ENCODE data around the gene PPP1R1C.

GRCh38 chr2:182148344-182148743 is 162.7 kb downstream of the PPP1R1C start:
- TF ChIP-seq EP300 (IDR thresholded peaks at IDR 0.05) (no peak), CTCF (IDR thresholded peaks at IDR 0.05) (no peak), POLR2A (IDR thresholded peaks at IDR 0.05; ENCODE audit: low read depth) (no peak), POLR2AphosphoS5 (IDR thresholded peaks at IDR 0.05) (no peak)

Data from esophagus muscularis mucosa (tissue), 4 donors.